ENCODE data around the gene OSBPL3.

OSBPL3 gene

GRCh38 chr7:24763303-24763901, 216.6 kb downstream of the OSBPL3 start:
- FAIRE-seq (peak; percentile 71), DNase-seq (ENCODE audit: insufficient read length, low spot score) (no peak)
- TF ChIP-seq POU2F2 (IDR thresholded peaks at IDR 0.05; ENCODE audit: low read depth, low read length): no peak
- TF ChIP-seq POLR2AphosphoS5 (IDR thresholded peaks at IDR 0.05; ENCODE audit: low read depth, low read length): no peak
- TF ChIP-seq PAX5 (IDR thresholded peaks at IDR 0.05; ENCODE audit: insufficient read depth, low read length, severe bottlenecking): no peak
- TF ChIP-seq SPI1 (IDR thresholded peaks at IDR 0.05; ENCODE audit: low read depth, low read length): no peak
- TF ChIP-seq TAF1 (IDR thresholded peaks at IDR 0.05; ENCODE audit: low read depth, low read length): no peak
- TF ChIP-seq POLR2A (IDR thresholded peaks at IDR 0.05; ENCODE audit: low read depth, low read length): no peak

- TF ChIP-seq PAX5 (IDR thresholded peaks at IDR 0.05; ENCODE audit: insufficient read depth, low read length, severe bottlenecking) (no peak), POLR2A (IDR thresholded peaks at IDR 0.05; ENCODE audit: low read depth, low read length) (no peak), POU2F2 (IDR thresholded peaks at IDR 0.05; ENCODE audit: low read depth, low read length) (no peak), POLR2AphosphoS5 (IDR thresholded peaks at IDR 0.05; ENCODE audit: low read depth, low read length) (no peak), SPI1 (IDR thresholded peaks at IDR 0.05; ENCODE audit: low read depth, low read length) (no peak), TAF1 (IDR thresholded peaks at IDR 0.05; ENCODE audit: low read depth, low read length) (no peak)
- FAIRE-seq: no peak
Observed at GRCh38 chr7:24762771-24763170, 217.2 kb downstream of the OSBPL3 start.

GRCh38 chr7:24760968-24761367, 219.0 kb downstream of the OSBPL3 start:
- DNase-seq (ENCODE audit: insufficient read length, low spot score) (no peak), FAIRE-seq (no peak)
- no peak for TF ChIP-seq SPI1 (IDR thresholded peaks at IDR 0.05; ENCODE audit: low read depth, low read length)
- TF ChIP-seq POLR2AphosphoS5 (IDR thresholded peaks at IDR 0.05; ENCODE audit: low read depth, low read length): no peak
- no peak for TF ChIP-seq PAX5 (IDR thresholded peaks at IDR 0.05; ENCODE audit: insufficient read depth, low read length, severe bottlenecking)
- TF ChIP-seq TAF1 (IDR thresholded peaks at IDR 0.05; ENCODE audit: low read depth, low read length): no peak
- no peak for TF ChIP-seq POU2F2 (IDR thresholded peaks at IDR 0.05; ENCODE audit: low read depth, low read length)
- no peak for TF ChIP-seq POLR2A (IDR thresholded peaks at IDR 0.05; ENCODE audit: low read depth, low read length)

More at GRCh38 chr7:24762771-24763170, 217.2 kb downstream of the OSBPL3 start:
- no peak for DNase-seq (ENCODE audit: insufficient read length, low spot score)

GRCh38 chr7:24757353-24758275, 222.4 kb downstream of the OSBPL3 start, which contains the start of gene GSDME:
Gene GSDME, minus strand, starts transcription at chr7:24757464. Its CDS starts 7,690 bp downstream, at chr7:24749774.
- DNase-seq (ENCODE audit: insufficient read length, low spot score): peak; percentile 62
- TF ChIP-seq SPI1 (IDR thresholded peaks at IDR 0.05; ENCODE audit: low read depth, low read length) (no peak), POU2F2 (IDR thresholded peaks at IDR 0.05; ENCODE audit: low read depth, low read length) (no peak), TAF1 (IDR thresholded peaks at IDR 0.05; ENCODE audit: low read depth, low read length) (0 out of 2 replicates have a peak, but pooled peaks have one; percentile 21), POLR2AphosphoS5 (IDR thresholded peaks at IDR 0.05; ENCODE audit: low read depth, low read length) (peak; percentile 31; the same call in 1 of the 2 replicates)
- peak; percentile 54 for FAIRE-seq

- peak; percentile 71 for FAIRE-seq
- TF ChIP-seq PAX5 (IDR thresholded peaks at IDR 0.05; ENCODE audit: insufficient read depth, low read length, severe bottlenecking) (no peak), SPI1 (IDR thresholded peaks at IDR 0.05; ENCODE audit: low read depth, low read length) (no peak), TAF1 (IDR thresholded peaks at IDR 0.05; ENCODE audit: low read depth, low read length) (peak; percentile 6; the same call in 1 of the 2 replicates), POLR2AphosphoS5 (IDR thresholded peaks at IDR 0.05; ENCODE audit: low read depth, low read length) (peak; percentile 9; the same call in 1 of the 2 replicates), POU2F2 (IDR thresholded peaks at IDR 0.05; ENCODE audit: low read depth, low read length) (no peak), POLR2A (IDR thresholded peaks at IDR 0.05; ENCODE audit: low read depth, low read length) (no peak)
- no peak for DNase-seq (ENCODE audit: insufficient read length, low spot score)
Observed at GRCh38 chr7:24756545-24757352, 223.2 kb downstream of the OSBPL3 start.

- TF ChIP-seq POLR2A (IDR thresholded peaks at IDR 0.05; ENCODE audit: low read depth, low read length): peak; percentile 62
- peak; percentile 75 for TF ChIP-seq SPI1 (IDR thresholded peaks at IDR 0.05; ENCODE audit: low read depth, low read length)
- TF ChIP-seq POU2F2 (IDR thresholded peaks at IDR 0.05; ENCODE audit: low read depth, low read length): 0 out of 2 replicates have a peak, but pooled peaks have one; percentile 20
- no peak; the same call in 1 of the 2 replicates for TF ChIP-seq POLR2AphosphoS5 (IDR thresholded peaks at IDR 0.05; ENCODE audit: low read depth, low read length)
- peak; percentile 29; the same call in 1 of the 2 replicates for TF ChIP-seq TAF1 (IDR thresholded peaks at IDR 0.05; ENCODE audit: low read depth, low read length)
- TF ChIP-seq PAX5 (IDR thresholded peaks at IDR 0.05; ENCODE audit: insufficient read depth, low read length, severe bottlenecking): no peak
- DNase-seq (ENCODE audit: insufficient read length, low spot score) (no peak), FAIRE-seq (peak; percentile 92)
Observed at GRCh38 chr7:24755541-24756407, 224.2 kb downstream of the OSBPL3 start.

GRCh38 chr7:24754906-24755506, 225.0 kb downstream of the OSBPL3 start:
- no peak for DNase-seq (ENCODE audit: insufficient read length, low spot score)
- no peak for FAIRE-seq
- no peak for TF ChIP-seq POLR2AphosphoS5 (IDR thresholded peaks at IDR 0.05; ENCODE audit: low read depth, low read length)
